ENCODE measurements around the gene CDH18. TPM values are rescaled to one million over a fixed set of nuclear protein-coding genes. Genes with fewer than 3 reads are reported as not detected.

CDH18 gene
- total and polyA plus RNA-seq, 2 of the 13 experiments (the other 11 are each of a cell fraction or from before 2014, with no cell fraction given) = not detected

DNA sequence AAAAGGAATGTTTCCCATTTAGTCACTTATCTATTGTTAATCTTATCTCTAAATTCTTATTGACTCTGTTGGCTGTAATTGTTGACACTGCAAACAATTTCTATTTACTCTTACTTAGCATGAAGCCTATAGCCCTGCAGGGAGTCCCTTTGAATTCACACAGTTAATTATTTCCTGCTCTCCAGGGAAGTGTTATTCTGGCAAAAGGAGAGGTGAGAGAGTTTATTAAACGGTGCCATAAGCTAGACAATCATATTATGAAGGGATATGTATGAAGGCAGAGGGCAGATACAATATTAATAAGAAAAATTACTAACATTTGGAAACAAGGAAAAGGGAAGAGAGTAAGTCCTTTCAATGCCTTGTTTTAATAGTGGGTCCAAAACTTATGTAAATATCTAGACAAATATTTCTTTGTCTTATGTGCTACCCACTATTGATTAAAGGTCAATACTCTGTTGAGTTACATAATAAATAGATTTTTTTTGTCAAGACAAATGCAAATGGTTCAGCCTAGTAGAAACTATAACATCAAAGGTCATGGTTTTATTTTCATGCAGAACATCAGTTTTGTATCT lies 107.1 kb downstream of the CDH18 start (continued):
- TF ChIP-seq ZNF260 (CRISPR knock-in tag; IDR thresholded peaks at IDR 0.05; ENCODE audit: borderline replicate concordance, low read depth) = no peak
- TF ChIP-seq MYC (CRISPR knock-in tag; IDR thresholded peaks at IDR 0.05; ENCODE audit: borderline replicate concordance) = no peak
- TF ChIP-seq ZFX (CRISPR knock-in tag; IDR thresholded peaks at IDR 0.05; ENCODE audit: low read depth) = no peak
- TF ChIP-seq DMAP1 (CRISPR knock-in tag; IDR thresholded peaks at IDR 0.05) = no peak
- TF ChIP-seq ESRRA (CRISPR knock-in tag; IDR thresholded peaks at IDR 0.05; ENCODE audit: low read depth) = no peak
- TF ChIP-seq, protein P1, sequence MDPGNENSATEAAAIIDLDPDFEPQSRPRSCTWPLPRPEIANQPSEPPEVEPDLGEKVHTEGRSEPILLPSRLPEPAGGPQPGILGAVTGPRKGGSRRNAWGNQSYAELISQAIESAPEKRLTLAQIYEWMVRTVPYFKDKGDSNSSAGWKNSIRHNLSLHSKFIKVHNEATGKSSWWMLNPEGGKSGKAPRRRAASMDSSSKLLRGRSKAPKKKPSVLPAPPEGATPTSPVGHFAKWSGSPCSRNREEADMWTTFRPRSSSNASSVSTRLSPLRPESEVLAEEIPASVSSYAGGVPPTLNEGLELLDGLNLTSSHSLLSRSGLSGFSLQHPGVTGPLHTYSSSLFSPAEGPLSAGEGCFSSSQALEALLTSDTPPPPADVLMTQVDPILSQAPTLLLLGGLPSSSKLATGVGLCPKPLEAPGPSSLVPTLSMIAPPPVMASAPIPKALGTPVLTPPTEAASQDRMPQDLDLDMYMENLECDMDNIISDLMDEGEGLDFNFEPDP (CRISPR knock-in tag; conservative IDR thresholded peaks at IDR 0.05) = no peak
- peak; percentile 77; the same call in 1 of the 2 replicates for TF ChIP-seq HMG20B (CRISPR knock-in tag; conservative IDR thresholded peaks at IDR 0.05)
- TF ChIP-seq ZC3H4 (CRISPR knock-in tag; IDR thresholded peaks at IDR 0.05; ENCODE audit: borderline replicate concordance) = no peak
- TF ChIP-seq, protein P2, sequence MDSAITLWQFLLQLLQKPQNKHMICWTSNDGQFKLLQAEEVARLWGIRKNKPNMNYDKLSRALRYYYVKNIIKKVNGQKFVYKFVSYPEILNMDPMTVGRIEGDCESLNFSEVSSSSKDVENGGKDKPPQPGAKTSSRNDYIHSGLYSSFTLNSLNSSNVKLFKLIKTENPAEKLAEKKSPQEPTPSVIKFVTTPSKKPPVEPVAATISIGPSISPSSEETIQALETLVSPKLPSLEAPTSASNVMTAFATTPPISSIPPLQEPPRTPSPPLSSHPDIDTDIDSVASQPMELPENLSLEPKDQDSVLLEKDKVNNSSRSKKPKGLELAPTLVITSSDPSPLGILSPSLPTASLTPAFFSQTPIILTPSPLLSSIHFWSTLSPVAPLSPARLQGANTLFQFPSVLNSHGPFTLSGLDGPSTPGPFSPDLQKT (CRISPR knock-in tag; IDR thresholded peaks at IDR 0.05; ENCODE audit: borderline replicate concordance) = no peak
- no peak for TF ChIP-seq JUN (CRISPR knock-in tag; IDR thresholded peaks at IDR 0.05)
- TF ChIP-seq, protein P3, sequence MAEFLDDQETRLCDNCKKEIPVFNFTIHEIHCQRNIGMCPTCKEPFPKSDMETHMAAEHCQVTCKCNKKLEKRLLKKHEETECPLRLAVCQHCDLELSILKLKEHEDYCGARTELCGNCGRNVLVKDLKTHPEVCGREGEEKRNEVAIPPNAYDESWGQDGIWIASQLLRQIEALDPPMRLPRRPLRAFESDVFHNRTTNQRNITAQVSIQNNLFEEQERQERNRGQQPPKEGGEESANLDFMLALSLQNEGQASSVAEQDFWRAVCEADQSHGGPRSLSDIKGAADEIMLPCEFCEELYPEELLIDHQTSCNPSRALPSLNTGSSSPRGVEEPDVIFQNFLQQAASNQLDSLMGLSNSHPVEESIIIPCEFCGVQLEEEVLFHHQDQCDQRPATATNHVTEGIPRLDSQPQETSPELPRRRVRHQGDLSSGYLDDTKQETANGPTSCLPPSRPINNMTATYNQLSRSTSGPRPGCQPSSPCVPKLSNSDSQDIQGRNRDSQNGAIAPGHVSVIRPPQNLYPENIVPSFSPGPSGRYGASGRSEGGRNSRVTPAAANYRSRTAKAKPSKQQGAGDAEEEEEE (CRISPR knock-in tag; IDR thresholded peaks at IDR 0.05; ENCODE audit: borderline replicate concordance) = no peak
- TF ChIP-seq TP53 (CRISPR knock-in tag; conservative IDR thresholded peaks at IDR 0.05) = no peak
- TF ChIP-seq ZNF10 (CRISPR knock-in tag; IDR thresholded peaks at IDR 0.05; ENCODE audit: borderline replicate concordance, low read depth) = no peak
- 0 out of 2 replicates have a peak, but pooled peaks have one; percentile 28 for TF ChIP-seq TBX2 (CRISPR knock-in tag; IDR thresholded peaks at IDR 0.05; ENCODE audit: borderline replicate concordance)
- peak; percentile 77 for TF ChIP-seq NCOA2 (CRISPR knock-in tag; IDR thresholded peaks at IDR 0.05)
- TF ChIP-seq, protein P4, sequence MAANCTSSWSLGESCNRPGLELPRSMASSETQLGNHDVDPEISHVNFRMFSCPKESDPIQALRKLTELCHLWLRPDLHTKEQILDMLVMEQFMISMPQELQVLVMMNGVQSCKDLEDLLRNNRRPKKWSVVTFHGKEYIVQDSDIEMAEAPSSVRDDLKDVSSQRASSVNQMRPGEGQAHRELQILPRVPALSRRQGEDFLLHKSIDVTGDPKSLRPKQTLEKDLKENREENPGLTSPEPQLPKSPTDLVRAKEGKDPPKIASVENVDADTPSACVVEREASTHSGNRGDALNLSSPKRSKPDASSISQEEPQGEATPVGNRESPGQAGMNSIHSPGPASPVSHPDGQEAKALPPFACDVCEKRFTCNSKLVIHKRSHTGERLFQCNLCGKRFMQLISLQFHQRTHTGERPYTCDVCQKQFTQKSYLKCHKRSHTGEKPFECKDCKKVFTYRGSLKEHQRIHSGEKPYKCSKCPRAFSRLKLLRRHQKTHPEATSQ (CRISPR knock-in tag; IDR thresholded peaks at IDR 0.05; ENCODE audit: borderline replicate concordance) = no peak
- TF ChIP-seq SOX13 (IDR thresholded peaks at IDR 0.05) = peak; percentile 73
- peak in 1 of 2 experiments; percentile 88; a peak in 2 of 4 replicates for TF ChIP-seq SOX13 (CRISPR knock-in tag; conservative IDR thresholded peaks at IDR 0.05 in 1 of 2, IDR thresholded peaks at IDR 0.05 in 1 of 2)
- TF ChIP-seq, protein P5, sequence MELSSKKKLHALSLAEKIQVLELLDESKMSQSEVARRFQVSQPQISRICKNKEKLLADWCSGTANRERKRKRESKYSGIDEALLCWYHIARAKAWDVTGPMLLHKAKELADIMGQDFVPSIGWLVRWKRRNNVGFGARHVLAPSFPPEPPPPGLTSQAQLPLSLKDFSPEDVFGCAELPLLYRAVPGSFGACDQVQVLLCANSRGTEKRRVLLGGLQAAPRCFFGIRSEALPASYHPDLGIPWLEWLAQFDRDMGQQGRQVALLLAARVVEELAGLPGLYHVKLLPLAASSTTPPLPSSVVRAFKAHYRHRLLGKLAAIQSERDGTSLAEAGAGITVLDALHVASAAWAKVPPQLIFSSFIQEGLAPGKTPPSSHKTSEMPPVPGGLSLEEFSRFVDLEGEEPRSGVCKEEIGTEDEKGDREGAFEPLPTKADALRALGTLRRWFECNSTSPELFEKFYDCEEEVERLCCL (CRISPR knock-in tag; IDR thresholded peaks at IDR 0.05; ENCODE audit: borderline replicate concordance) = no peak
- no peak for TF ChIP-seq CENPX (CRISPR knock-in tag; IDR thresholded peaks at IDR 0.05)
- no peak for TF ChIP-seq ZNF441 (CRISPR knock-in tag; IDR thresholded peaks at IDR 0.05; ENCODE audit: borderline replicate concordance)
